ENCODE data around the gene ZNF555.
"Not testable (repeated sequence)": the region's sequence is repeated elsewhere in the genome, so short reads cannot be mapped to it uniquely, and the experiment has no call there.

The ZNF555 gene

DNA sequence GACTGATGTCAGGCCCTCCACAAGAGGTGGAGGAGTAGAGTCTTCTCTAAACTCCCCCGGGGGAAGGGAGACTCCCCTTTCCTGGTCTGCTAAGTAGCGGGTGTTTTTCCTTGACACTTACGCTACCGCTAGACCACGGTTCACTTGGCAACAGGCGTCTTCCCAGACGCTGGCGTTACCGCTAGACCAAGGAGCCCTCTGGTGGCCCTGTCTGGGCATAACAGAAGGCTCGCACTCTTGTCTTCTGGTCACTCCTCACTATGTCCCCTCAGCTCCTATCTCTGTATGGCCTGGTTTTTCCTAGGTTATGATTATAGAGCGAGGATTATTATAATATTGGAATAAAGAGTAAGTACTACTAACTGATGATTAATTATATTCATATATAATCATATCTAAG, 30.9 kb downstream of the ZNF555 start:
- DNase-seq, result not testable (repeated sequence)

DNA sequence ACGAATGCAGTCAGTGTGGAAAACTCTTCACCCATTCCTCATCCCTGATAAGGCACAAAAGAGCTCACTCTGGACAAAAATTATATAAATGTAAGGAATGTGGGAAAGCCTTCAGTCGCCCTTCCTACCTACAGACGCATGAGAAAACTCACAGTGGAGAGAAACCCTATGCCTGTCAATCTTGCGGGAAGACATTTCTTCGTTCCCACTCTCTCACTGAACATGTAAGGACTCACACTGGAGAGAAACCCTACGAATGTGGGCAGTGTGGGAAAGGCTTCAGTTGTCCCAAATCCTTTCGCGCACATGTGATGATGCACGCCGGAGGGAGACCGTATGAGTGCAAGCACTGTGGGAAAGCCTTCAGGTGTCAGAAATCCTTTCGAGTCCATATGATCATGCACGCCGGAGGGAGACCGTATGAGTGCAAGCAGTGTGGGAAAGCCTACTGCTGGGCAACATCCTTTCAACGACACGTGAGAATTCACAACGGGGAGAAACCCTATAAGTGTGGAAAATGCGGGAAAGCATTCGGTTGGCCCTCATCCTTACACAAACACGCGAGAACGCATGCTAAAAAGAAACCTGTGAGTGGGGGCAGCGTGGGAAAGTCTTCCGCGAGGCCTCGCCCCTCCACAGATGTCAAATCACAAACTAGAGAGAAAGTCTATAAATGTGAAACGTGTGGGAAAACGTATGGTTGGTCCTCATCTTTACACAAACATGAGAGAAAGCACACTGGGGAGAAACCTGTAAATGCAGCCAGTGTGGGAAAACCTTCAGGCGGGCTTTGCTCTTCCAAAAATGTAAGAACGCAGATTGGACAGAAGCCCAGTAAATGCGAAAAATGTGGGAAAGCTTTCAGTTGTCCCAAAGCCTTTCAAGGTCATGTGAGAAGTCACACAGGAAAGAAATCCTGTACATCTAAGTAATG, 36.4 kb downstream of the ZNF555 start:
- DNase-seq, result no peak

DNA sequence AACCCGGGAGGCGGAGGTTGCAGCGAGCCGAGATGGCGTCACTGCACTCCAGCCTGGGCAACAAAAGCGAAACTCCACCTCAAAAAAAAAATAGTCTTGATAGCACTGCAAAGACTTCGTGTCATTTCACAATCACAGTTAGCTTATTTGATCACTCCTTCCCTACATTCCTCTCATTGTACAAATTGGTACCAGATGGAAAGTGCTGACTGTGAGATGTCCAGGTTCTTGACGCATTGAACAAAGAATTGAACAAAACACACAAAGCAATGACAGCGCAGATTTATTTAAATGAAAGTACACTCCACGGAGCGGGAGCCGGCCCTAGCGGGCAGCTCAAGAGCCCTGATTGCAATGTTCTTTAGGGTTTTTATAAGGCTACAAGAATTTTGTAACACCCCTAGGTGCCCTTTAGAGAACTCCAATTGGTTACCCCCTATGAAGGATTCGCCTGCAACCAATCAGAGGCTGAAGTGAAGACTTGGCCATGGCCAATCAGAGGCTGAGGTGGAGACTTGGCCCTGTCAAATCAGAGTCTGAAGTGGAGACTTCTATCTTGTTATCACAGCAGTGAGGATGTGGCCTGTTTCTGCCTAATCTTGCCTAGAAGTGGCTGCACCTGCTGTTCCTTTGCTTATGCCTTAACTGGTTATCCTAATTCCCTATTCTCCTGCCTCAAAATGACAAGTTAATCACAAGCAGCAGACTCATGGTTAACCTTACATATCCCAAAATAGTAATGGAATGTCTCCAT, 42.6 kb downstream of the ZNF555 start:
- DNase-seq, result no peak

- DNase-seq, result no peak
These were observed 44.5 kb downstream of the ZNF555 start for GRCh38 chr19:2885736-2886135.

DNA sequence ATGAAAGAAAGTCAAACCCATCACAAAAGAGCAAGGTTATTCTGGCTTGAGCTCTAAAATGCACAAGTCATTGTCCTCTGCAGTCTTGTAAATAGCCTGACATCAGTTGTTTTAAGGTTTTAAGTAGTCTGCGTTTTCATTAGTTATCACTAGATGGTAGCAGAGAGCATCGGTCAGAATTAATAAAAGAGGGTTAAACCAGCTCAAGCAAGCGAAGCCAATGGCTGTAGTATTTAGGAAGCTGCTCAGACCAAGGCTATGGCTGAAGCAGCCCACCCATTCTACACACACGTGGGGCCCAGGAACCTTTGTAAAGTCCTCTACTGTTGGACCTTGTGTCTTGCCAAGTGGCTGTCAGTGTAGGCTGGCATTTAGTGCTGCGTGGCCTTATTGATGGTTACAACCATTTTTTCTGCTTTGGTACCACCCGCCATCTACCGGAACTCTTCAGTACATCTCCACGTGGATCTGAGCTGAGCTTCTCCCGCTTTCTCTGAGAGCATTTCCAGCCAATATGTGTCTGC, 46.2 kb downstream of the ZNF555 start:
- no peak for DNase-seq

DNA sequence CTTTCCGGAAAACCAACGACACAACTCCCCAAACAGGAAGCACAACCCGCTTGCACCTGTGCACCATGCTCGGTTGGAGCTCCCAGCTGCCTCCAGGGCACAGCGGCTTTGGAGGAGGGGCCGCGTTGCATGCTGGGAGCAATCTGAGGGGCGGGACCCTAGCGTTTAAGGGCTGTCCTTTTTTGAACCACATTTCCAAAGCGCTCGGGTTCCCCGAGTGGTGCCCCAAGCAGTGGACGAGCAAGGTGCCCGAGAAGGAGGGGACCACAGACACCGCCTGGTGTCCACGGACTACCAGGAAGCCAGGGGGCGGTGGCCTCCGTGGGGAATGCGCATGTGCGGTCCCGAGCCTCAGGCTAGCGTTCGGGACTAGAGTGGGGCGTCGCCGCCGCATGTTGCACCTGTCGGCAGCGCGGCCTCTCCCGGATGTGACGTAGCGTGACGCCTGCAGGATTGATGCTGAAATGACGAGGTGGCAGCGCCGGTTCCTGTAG, 47.5 kb downstream of the ZNF555 start:
- DNase-seq, result peak in 1 of 2 donors; percentile 20

- not testable (repeated sequence) for DNase-seq
These were observed 49.3 kb downstream of the ZNF555 start for GRCh38 chr19:2890531-2890930.

DNA sequence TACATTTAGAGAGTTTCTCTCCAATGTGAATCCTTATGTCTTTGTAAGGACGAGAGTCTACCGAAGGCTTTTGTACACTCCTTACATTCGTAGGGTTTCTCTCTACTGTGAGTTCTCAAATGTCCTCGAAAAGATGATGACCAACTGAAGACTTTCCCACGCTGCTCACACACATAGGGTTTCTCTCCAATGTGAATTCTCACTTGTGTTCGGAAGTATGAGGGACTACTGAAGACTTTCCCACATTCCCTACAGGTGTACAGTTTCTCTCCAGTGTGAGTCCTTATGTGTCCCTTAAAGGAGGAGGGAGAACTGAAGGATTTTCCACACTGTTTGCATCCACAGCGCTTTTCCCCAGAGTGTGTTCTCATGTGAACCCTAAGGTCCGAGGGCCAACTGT, 55.4 kb downstream of the ZNF555 start:
- DNase-seq, result no peak

DNA sequence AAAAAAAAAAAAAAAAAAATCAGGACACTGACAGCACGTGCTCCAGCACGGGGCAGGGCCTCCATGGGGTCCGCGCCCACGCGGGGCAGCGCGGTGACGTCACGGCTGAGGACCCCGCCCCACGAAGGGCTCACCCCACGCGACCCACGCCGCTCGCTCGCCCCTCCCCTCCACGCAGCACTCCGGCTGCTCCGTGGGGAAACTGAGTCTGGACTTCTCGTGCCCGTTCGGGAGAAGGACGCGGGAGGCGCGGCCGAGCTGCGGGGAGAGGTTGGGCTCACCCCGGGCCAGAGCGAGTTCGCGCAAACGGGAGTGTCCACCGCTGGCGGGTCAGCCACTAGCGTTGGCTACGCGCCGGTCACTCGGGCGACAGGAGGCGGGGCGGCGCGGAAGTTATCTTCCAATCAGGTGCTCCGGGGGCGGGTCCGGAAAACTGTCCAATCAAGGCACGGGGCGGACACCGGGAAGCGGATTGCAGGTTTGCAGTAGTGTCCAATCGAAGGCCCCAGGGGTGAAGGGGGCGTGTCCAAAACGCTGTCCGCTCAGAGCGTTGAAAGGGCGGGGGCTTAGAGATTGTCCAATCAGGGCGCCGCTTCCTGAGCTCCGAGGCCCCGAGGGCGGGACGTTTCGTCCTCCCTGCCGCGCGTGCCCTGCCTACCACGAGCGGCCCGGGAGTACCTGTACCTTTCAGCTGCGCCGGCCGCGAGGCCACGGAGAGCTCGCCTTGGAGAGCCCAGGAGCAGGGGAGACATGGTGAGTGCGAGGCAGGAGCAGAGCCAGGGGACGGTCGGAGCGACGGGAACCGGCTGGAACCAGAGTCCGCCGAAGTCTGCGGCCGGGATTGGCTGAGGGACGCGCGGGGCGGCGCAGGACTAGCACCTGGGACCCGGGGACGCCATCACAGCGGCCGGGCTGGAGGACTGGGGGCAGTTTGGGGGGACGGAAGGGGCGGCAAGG, 59.3 kb downstream of the ZNF555 start, which contains the start of gene ZNF57:
TSS of gene ZNF57 (plus strand) at position 633 of the 957 bp plus-strand sequence. CDS start at position 751, 118 bp downstream.
- DNase-seq, result peak; percentile 96 to 97

DNA sequence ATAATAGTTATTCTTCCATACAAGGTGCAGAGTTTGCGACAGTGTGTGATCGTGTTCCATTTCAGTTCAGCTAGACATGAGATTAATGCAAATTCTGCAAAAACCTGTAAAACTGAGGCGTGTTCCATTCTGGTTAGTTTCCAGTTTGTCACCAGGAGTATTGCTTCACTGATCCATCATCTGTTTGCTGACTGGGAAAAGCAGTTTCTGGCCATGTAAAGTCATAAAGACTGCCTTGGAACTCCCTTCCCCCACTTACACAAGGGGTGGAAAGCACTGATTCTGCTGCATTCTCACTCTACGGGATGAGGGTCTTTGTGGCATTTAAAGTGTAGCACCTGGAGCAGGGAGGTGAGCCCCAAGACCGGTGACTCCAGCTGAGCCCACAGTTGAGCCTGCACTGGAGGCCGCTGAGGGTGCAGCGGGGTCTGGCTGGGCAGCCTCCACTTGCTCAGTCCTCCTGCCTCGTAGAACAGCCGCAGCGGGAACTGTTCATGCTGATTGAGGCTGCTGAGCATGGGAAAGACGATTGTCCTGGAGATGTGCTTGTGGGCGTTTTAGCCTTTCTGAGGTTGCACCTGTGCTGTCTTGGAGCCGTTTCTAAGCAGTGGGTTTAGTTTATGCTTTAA, 61.4 kb downstream of the ZNF555 start:
- no peak for DNase-seq

DNA sequence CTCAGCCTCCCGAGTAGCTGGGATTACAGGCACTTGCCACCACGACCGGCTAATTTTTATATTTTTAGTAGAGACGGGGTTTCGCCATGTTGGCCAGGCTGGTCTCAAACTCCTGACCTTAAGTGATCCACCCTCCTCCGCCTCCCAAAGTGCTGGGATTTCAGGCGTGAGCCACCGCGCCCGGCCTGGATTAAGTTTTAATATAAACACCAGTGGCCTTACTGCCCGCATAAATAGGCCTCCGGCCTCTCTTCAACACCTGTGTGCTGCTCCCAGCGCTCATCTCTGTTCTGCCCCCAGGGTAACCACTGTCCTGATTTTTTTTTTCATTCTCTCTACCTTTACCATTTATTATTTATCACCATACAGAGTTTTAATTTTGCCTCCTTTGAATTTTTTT, 62.1 kb downstream of the ZNF555 start:
- not testable (repeated sequence) for DNase-seq

DNA sequence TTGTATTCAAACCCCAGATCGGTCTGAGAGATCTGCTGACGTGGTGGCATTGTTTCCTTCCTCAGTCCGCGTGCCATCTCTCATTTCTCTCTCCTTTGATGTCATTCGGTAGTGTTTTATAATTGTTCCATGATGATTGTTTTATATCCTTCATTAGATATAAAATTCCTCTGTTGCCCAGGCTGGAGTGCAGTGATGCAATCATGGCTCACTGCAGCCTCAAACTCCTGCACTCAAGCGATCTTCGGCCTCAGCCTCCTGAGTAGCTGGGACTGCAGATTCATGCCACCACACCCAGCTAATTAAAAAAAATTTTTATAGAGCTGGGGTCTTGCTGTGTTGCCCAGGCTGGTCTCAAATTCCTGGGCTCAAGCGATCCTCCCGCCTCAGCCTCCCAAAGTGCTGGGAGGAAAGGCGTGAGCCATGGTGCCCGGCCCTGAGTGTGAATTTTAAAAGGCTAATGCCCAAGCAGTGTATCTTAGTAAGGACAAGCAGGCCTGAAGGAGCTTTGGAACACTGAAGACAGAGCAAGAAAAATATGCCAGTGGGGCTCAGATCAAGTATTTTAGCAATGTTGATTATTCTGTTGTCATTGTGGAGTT, 64.7 kb downstream of the ZNF555 start:
- DNase-seq, result no peak

DNA sequence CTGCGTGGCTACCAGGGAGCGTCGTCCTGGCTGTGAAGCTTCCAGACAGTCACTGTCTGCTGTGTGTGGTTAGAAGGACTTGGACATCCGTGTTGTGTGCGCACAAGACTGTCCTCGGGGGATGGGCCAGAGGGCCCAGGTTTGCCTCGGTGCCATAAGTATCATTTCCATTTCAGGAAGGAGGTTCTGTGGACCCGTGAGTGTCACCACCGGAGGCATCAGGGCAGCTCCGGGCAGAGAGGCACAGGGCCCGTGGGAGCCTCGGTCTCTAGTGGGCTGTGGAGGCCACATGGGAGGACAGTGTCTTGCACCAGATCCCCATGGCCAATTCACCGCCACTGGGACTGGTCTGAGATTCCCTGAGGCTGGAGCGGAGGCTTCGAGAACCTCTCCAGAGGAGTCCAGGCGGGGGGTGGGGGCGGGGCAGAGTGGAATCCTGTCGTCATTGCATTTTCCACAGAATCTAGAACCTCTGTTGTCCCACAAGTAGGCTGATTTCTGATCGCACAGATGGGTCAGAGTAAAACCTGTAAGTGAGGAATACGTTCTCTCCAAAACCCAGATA, 65.4 kb downstream of the ZNF555 start:
- DNase-seq, result no peak
